B cell (primary cell): ENCODE measurements around the gene AARS2. TPM values are rescaled to one million over a fixed set of nuclear protein-coding genes. Genes with fewer than 3 reads are reported as not detected.

Experiments used
- ATAC-seq: fragments of 200-7000 bp; cut with Tn5 transposase; one replicate; pipeline ENCODE4 v1.10.0; 2021; ENCODE audit warnings: low read depth, mild to moderate bottlenecking, moderate number of reproducible peaks, moderate library complexity
- CTCF ChIA-PET: fragments of 350-600 bp; sonication (Branson Sonifier 250); formaldehyde crosslinking; loops from one replicate; lab custom pipeline; 2021; ENCODE audit warnings: antibody characterized with exemption, inconsistent platforms; lab: Charles Lee
- POLR2A ChIA-PET: fragments of 350-600 bp; sonication (Branson Sonifier 250); formaldehyde crosslinking; loops from one replicate; lab custom pipeline; 2021; ENCODE audit warnings: antibody characterized with exemption; lab: Charles Lee
- DNase-seq: peaks from one replicate; pipeline ENCODE4 v3.0.0; 2013
- H2AFZ ChIP-seq: 2 replicates; pipeline ENCODE4 v1.6.1; 2012; ENCODE audit warnings: mild to moderate bottlenecking, low read depth, low read length; ENCODE audit not compliant: insufficient read depth, poor library complexity, severe bottlenecking
- H3K27ac ChIP-seq, 2 donors: 1 replicate in 1 of 2; 2 replicates in 1 of 2; pipeline ENCODE4 v1.5.1; 2012 to 2013; ENCODE audit warnings: low read length in 2 of 2, mild to moderate bottlenecking in 2 of 2, moderate library complexity in 1 of 2
- H3K27me3 ChIP-seq, 4 experiments: fragments of 200-600 bp in 1 of 4; sonication (generic) in 1 of 4; replicated peaks in 1 of 4; 1 replicate in 2 of 4; 2 replicates in 2 of 4; pipeline versions ENCODE4 v1.6.1 to v1.7.0; 2013 to 2016; ENCODE audit warnings: low read length in 3 of 4, mild to moderate bottlenecking in 2 of 4, mixed read lengths in 1 of 4, moderate library complexity in 1 of 4; ENCODE audit not compliant: insufficient read depth in 4 of 4, control insufficient read depth in 3 of 4; ENCODE audit errors: control extremely low read depth in 1 of 4
- H3K36me3 ChIP-seq, 2 experiments: replicated peaks in 1 of 2; 1 replicate in 1 of 2; 2 replicates in 1 of 2; pipeline versions ENCODE4 v1.6.1 to v1.7.1; 2013; ENCODE audit warnings: low read length in 1 of 2; ENCODE audit not compliant: insufficient read depth in 2 of 2, control insufficient read depth in 1 of 2; ENCODE audit errors: control extremely low read depth in 1 of 2, extremely low read depth in 1 of 2
- H3K4me1 ChIP-seq, 2 donors: fragments of 200-600 bp in 1 of 2; sonication (generic) in 1 of 2; 1 replicate in 1 of 2; 2 replicates in 1 of 2; pipeline versions ENCODE4 v1.5.1 to v1.6.1; 2013 to 2017; ENCODE audit warnings: low read length in 2 of 2; ENCODE audit not compliant: control insufficient read depth in 2 of 2, insufficient read depth in 2 of 2
- H3K4me2 ChIP-seq: replicated peaks from 2 replicates; pipeline ENCODE3; 2012; ENCODE audit warnings: mild to moderate bottlenecking, low read depth, low read length; ENCODE audit not compliant: poor library complexity, severe bottlenecking
- H3K4me3 ChIP-seq, 5 experiments: fragments of 200-600 bp in 1 of 5; sonication (generic) in 1 of 5; 1 replicate in 3 of 5; 2 replicates in 2 of 5; pipeline versions ENCODE4 v1.5.1 to v1.7.0; 2011 to 2016; ENCODE audit warnings: low read length in 4 of 5, mild to moderate bottlenecking in 4 of 5, low read depth in 2 of 5, control low read depth in 1 of 5, moderate library complexity in 1 of 5; ENCODE audit not compliant: insufficient read depth in 1 of 5; ENCODE audit errors: control extremely low read depth in 1 of 5, extremely low read depth in 1 of 5
- H3K79me2 ChIP-seq: fragments of 200-600 bp; sonication (generic); one replicate; pipeline ENCODE4 v1.6.0; 2016; ENCODE audit warnings: low read length; ENCODE audit not compliant: control insufficient read depth, insufficient read depth
- H3K9ac ChIP-seq: fragments of 200-600 bp; sonication (generic); 2 replicates; pipeline ENCODE4 v1.6.1; 2017; ENCODE audit warnings: mild to moderate bottlenecking, low read length, moderate library complexity
- H3K9me3 ChIP-seq, 3 donors: one replicate each; pipeline versions ENCODE4 v1.6.1 to v1.7.1; 2013; ENCODE audit warnings: low read length in 2 of 3; ENCODE audit not compliant: control insufficient read depth in 2 of 3, insufficient read depth in 1 of 3; ENCODE audit errors: control extremely low read depth in 1 of 3
- H4K20me1 ChIP-seq: 2 replicates; pipeline ENCODE4 v1.6.0; 2012; ENCODE audit warnings: mild to moderate bottlenecking, low read length; ENCODE audit not compliant: insufficient read depth, control insufficient read depth, poor library complexity, severe bottlenecking
- H3K27ac Mint-ChIP-seq: one replicate; pipeline ENCODE4 v1.8.0; 2021; ENCODE audit warnings: mixed read lengths
- H3K27me3 Mint-ChIP-seq: one replicate; pipeline ENCODE4 v1.8.0; 2021; ENCODE audit warnings: mixed read lengths
- H3K4me1 Mint-ChIP-seq: one replicate; pipeline ENCODE4 v1.8.0; 2021; ENCODE audit warnings: mixed read lengths
- H3K4me3 Mint-ChIP-seq: one replicate; pipeline ENCODE4 v1.8.0; 2021; ENCODE audit warnings: mixed read lengths
- H3K9me3 Mint-ChIP-seq: one replicate; pipeline ENCODE4 v1.8.0; 2022; ENCODE audit warnings: mixed read lengths; ENCODE audit not compliant: insufficient read depth
- EZH2 ChIP-seq: IDR thresholded peaks from 2 replicates; pipeline ENCODE4 v1.6.1; 2012; ENCODE audit warnings: borderline replicate concordance, low read depth, mild to moderate bottlenecking, moderate library complexity, low read length; ENCODE audit not compliant: insufficient read depth, poor library complexity, severe bottlenecking
- WGBS: methylation state at CpG from one replicate; pipeline ENCODE4 v1.1.5; 2013; ENCODE audit warnings: missing lambda C conversion rate; ENCODE audit not compliant: insufficient coverage; 5-methylcytosine and 5-hydroxymethylcytosine counted together
- intact Hi-C: fragments of 100-400 bp; cut with micrococcal nuclease; formaldehyde crosslinking; loops from one replicate; pipeline ENCODE4 v1.10.0; 2022
- polyA plus RNA-seq: library from polyadenylated mRNA; depleted of rRNA; stranded (reverse); fragments of >200 nt; gene quantifications from 2 replicates; pipeline ENCODE4 v1.2.3, GENCODE V29; 2012
- total RNA-seq, 2 donors: library from RNA; stranded (reverse); fragments of 120-200 nt in 1 of 2; gene quantifications; 1 replicate in 1 of 2; 2 replicates in 1 of 2; pipeline versions ENCODE4 v1.2.3 to v1.2.4, GENCODE V29; 2013 to 2022
- TF ChIP-seq, protein P1 (sequence below): fragments of 200-600 bp; IDR thresholded peaks from one replicate; pipeline ENCODE4 v1.8.0; 2022; ENCODE audit warnings: antibody characterized with exemption, mild to moderate bottlenecking

AARS2 gene
- total and polyA plus RNA-seq, 2 donors (not counting 1 experiment from before 2014, with no cell fraction given): 11.3 to 21.3 TPM

DNA sequence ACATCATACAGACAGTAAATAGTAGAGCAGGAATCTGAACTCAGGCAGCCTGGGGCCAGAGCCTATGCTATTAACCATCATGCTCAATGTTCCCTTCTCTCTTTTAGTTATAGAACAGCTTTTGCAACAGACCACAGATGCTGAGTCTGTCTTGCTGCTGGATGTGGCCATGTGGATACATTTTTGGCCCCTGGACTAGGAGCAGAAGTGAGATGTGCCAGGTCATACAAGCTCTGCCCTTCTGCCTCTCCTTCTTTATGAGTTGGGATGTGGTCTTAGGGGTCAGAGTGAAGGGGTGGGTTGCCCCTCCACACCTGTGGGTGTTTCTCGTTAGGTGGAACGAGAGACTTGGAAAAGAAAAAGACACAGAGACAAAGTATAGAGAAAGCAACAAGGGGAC, 14.6 kb upstream of the AARS2 start:
- no peaks in the 10 kb centered on the region for H3K9me3 Mint-ChIP-seq
- Histone ChIP-seq H3K4me2 (no peak overlapping the region), H3K4me3 (no peak overlapping the region), H4K20me1 (no peaks in the 10 kb centered on the region), H3K27me3 (peaks cover 0 to 6% (median 2%) of the 10 kb centered on the region in 4 experiments), H3K9me3 (no peaks in the 10 kb centered on the region), H3K27ac (no peak overlapping the region), H3K79me2 (no peaks in the 10 kb centered on the region), H3K9ac (no peak overlapping the region), H3K4me1 (no peaks in the 10 kb centered on the region), H3K36me3 (no peaks in the 10 kb centered on the region), H2AFZ (no peak overlapping the region)
- intact Hi-C loops: no loop called here
- 73% methylated on average over 2 of the region's 2 CpGs for WGBS
- no peaks in the 10 kb centered on the region for H3K4me1 Mint-ChIP-seq
- ChIA-PET POLR2A (no interaction called here), CTCF (interaction anchor here (0.7 to 1.5 kb wide), 2 partner anchors 11 to 15 kb away, joined by 3 read pairs; partner anchors contain the start of gene AARS2)
- no peak overlapping the region for H3K4me3 Mint-ChIP-seq
- peaks cover 36% of the 10 kb centered on the region for H3K27me3 Mint-ChIP-seq
- no peak for DNase-seq
- no peak overlapping the region for H3K27ac Mint-ChIP-seq
- TF ChIP-seq EZH2: no peak
- TF ChIP-seq, protein P1, sequence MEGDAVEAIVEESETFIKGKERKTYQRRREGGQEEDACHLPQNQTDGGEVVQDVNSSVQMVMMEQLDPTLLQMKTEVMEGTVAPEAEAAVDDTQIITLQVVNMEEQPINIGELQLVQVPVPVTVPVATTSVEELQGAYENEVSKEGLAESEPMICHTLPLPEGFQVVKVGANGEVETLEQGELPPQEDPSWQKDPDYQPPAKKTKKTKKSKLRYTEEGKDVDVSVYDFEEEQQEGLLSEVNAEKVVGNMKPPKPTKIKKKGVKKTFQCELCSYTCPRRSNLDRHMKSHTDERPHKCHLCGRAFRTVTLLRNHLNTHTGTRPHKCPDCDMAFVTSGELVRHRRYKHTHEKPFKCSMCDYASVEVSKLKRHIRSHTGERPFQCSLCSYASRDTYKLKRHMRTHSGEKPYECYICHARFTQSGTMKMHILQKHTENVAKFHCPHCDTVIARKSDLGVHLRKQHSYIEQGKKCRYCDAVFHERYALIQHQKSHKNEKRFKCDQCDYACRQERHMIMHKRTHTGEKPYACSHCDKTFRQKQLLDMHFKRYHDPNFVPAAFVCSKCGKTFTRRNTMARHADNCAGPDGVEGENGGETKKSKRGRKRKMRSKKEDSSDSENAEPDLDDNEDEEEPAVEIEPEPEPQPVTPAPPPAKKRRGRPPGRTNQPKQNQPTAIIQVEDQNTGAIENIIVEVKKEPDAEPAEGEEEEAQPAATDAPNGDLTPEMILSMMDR: no peak
- no peak for ATAC-seq

DNA sequence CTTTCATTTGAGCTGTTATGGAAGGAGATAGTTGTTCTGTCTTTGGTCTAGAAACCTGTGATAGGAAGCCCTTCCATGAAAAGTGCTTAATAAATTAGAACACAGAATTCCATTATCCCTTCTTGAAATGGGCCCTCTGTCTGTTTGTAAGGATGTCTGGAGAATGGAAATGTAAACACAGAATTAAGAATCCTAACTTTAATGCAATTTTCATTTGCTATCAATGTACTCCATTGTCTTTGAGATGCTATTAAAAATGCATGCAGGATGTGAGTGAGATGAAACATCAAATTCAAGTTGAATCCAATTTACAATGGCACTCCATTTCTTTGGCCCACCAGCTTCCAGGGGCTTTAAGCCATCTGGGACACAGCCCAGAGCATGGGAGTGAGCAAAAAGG, 13.9 kb upstream of the AARS2 start:
- no peak overlapping the region for H3K27ac ChIP-seq
- H3K27me3 ChIP-seq: peaks cover 0 to 6% (median 2%) of the 10 kb centered on the region in 4 experiments
- CTCF ChIA-PET: interaction anchor here (0.7 to 1.5 kb wide), 2 partner anchors 12 to 14 kb away, joined by 3 read pairs; partner anchors contain the start of gene AARS2
- no peaks in the 10 kb centered on the region for H3K36me3 ChIP-seq
- intact Hi-C loops: no loop called here
- no peak overlapping the region for H2AFZ ChIP-seq
- ATAC-seq (no peak), DNase-seq (no peak)
- no peaks in the 10 kb centered on the region for H3K4me1 ChIP-seq
- H3K4me3 ChIP-seq: no peak overlapping the region
- POLR2A ChIA-PET: no interaction called here
- H3K9ac ChIP-seq: no peak overlapping the region
- no peak overlapping the region for H3K4me2 ChIP-seq
- no peak overlapping the region for H3K4me3 Mint-ChIP-seq
- no peaks in the 10 kb centered on the region for H4K20me1 ChIP-seq
- no peaks in the 10 kb centered on the region for H3K9me3 Mint-ChIP-seq
- H3K9me3 ChIP-seq: no peaks in the 10 kb centered on the region
- H3K27me3 Mint-ChIP-seq: peaks cover 31% of the 10 kb centered on the region
- no peaks in the 10 kb centered on the region for H3K79me2 ChIP-seq
- no peak overlapping the region for H3K27ac Mint-ChIP-seq
- TF ChIP-seq, protein P1: no peak
- TF ChIP-seq EZH2: no peak
- no peaks in the 10 kb centered on the region for H3K4me1 Mint-ChIP-seq
